ENCODE data around the gene TPK1. TPM values are rescaled to one million over a fixed set of nuclear protein-coding genes. Genes with fewer than 3 reads are reported as not detected.

Gene TPK1
- total and polyA plus RNA-seq, 2 of the 13 experiments (the other 11 are each of a cell fraction or from before 2014, with no cell fraction given), result 1.0 to 1.2 TPM

DNA sequence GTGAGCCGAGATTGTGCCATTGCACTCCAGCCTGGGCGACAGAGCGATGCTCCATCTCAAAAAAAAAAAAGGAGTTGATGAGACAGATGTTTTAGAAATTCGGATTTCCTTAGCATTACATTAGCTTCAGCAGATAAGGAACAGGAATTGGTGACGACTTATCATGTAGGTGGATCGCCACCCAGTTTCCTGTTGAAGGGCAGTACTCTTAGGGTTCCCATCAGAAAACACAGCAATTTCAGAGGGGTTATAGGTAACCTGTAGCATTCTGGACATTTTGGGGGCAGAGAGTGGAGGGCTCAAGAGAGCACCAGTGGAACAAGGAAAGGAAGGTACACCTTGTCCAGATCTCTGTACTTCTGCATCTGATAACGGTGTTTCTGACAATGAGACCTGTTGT is 286.0 kb downstream of the TPK1 start (continued):
- TF ChIP-seq IKZF5 (CRISPR knock-in tag; IDR thresholded peaks at IDR 0.05) (no peak), MAZ (IDR thresholded peaks at IDR 0.05; ENCODE audit: borderline replicate concordance, low read depth, low read length) (no peak), MAZ (CRISPR knock-in tag; IDR thresholded peaks at IDR 0.05; ENCODE audit: low read depth) (no peak), KDM5B (CRISPR knock-in tag; IDR thresholded peaks at IDR 0.05; ENCODE audit: borderline replicate concordance) (no peak), GLMP (CRISPR knock-in tag; IDR thresholded peaks at IDR 0.05; ENCODE audit: borderline replicate concordance) (no peak), ZNF543 (CRISPR knock-in tag; IDR thresholded peaks at IDR 0.05) (no peak), ZNF775 (CRISPR knock-in tag; IDR thresholded peaks at IDR 0.05; ENCODE audit: borderline replicate concordance) (no peak), GABPB1 (CRISPR knock-in tag; IDR thresholded peaks at IDR 0.05) (no peak), NFAT5 (CRISPR knock-in tag; IDR thresholded peaks at IDR 0.05) (no peak), THYN1 (CRISPR knock-in tag; IDR thresholded peaks at IDR 0.05; ENCODE audit: borderline replicate concordance, low read depth) (no peak)

Data from HepG2 (cell line).